HepG2 (cell line): ENCODE data around the gene CDH23. TPM values are rescaled to one million over a fixed set of nuclear protein-coding genes. Genes with fewer than 3 reads are reported as not detected.

ENCODE experiments used
- ATAC-seq: fragments of 200-7000 bp; cut with Tn5 transposase; 3 replicates; pipeline ENCODE4 v1.9.1; 2020; ENCODE audit warnings: mild to moderate bottlenecking, moderate library complexity
- BruUV-seq: library from RNA; stranded (reverse); fragments of 400-500 nt; replicated peaks from 2 replicates; lab custom pipeline; 2021; lab: Mats Ljungman, UMichigan
- CTCF ChIA-PET: fragments of 300-600 bp; formaldehyde crosslinking; extraction: SDS; loops from one replicate; lab custom pipeline; 2021; ENCODE audit warnings: low total read pairs, inconsistent platforms, low intra/inter-chr PET ratio; lab: Yijun Ruan, JAX
- POLR2A ChIA-PET: fragments of 350-600 bp; sonication (Branson Sonifier 250); formaldehyde crosslinking; loops from one replicate; lab custom pipeline; 2020; ENCODE audit warnings: antibody characterized with exemption, inconsistent platforms; lab: Yijun Ruan, JAX
- DNase-seq: peaks from one replicate; pipeline ENCODE4 v3.0.0-alpha.2; 2015; ENCODE audit warnings: low spot score
- FAIRE-seq: peaks from 3 replicates; lab custom pipeline; 2011; peaks lifted over from hg19 to GRCh38; lab: Jason Lieb, UNC
- H2AFZ ChIP-seq: one replicate; pipeline ENCODE4 v1.6.1; 2011; ENCODE audit warnings: low read length, inconsistent platforms
- H3K27ac ChIP-seq: fragments of 300-600 bp; 3 replicates; pipeline ENCODE4 v1.8.0; 2011; ENCODE audit warnings: mixed run types, mild to moderate bottlenecking, mixed read lengths, low read length, inconsistent platforms; ENCODE audit not compliant: insufficient read depth; ENCODE audit errors: extremely low read length
- H3K27me3 ChIP-seq, 2 experiments: fragments of 200-600 bp in 1 of 2; 2 replicates in 1 of 2; 3 replicates in 1 of 2; pipeline versions ENCODE4 v1.6.0 to v1.8.0; 2011; ENCODE audit warnings: low read length in 2 of 2, mild to moderate bottlenecking in 2 of 2, moderate library complexity in 2 of 2, inconsistent platforms in 1 of 2; ENCODE audit not compliant: insufficient read depth in 2 of 2, control insufficient read depth in 1 of 2
- H3K36me3 ChIP-seq, 2 experiments: fragments of 200-600 bp in 1 of 2; replicated peaks in 1 of 2; 2 replicates in 1 of 2; 3 replicates in 1 of 2; pipeline versions ENCODE4 v1.5.1 to v1.8.0; 2011; ENCODE audit warnings: low read length in 2 of 2, inconsistent platforms in 1 of 2; ENCODE audit not compliant: insufficient read depth in 2 of 2, control insufficient read depth in 1 of 2
- H3K4me1 ChIP-seq: 2 replicates; pipeline ENCODE4 v1.5.1; 2012; ENCODE audit warnings: low read length, inconsistent platforms; ENCODE audit not compliant: insufficient read depth
- H3K4me2 ChIP-seq: 2 replicates; pipeline ENCODE4 v1.6.0; 2011; ENCODE audit warnings: low read depth, low read length, inconsistent platforms
- H3K4me3 ChIP-seq, 3 experiments: fragments of 200-600 bp in 1 of 3; sonication (generic), shearing (Covaris generic) in 1 of 3; replicated peaks in 1 of 3; 2 replicates each; pipeline ENCODE4 v1.5.1; 2011 to 2016; ENCODE audit warnings: low read length in 3 of 3, inconsistent platforms in 2 of 3, low read depth in 2 of 3, mild to moderate bottlenecking in 2 of 3, control low read depth in 1 of 3, mixed read lengths in 1 of 3; ENCODE audit not compliant: insufficient read depth in 1 of 3
- H3K79me2 ChIP-seq: one replicate; pipeline ENCODE4 v1.6.1; 2011; ENCODE audit warnings: low read length, inconsistent platforms; ENCODE audit not compliant: insufficient read depth
- H3K9ac ChIP-seq: 2 replicates; pipeline ENCODE4 v1.6.0; 2011; ENCODE audit warnings: mild to moderate bottlenecking, low read depth, low read length, inconsistent platforms; ENCODE audit not compliant: insufficient read depth
- H3K9me3 ChIP-seq: 2 replicates; pipeline ENCODE4 v1.5.1; 2012; ENCODE audit warnings: mild to moderate bottlenecking, low read length
- H4K20me1 ChIP-seq: 2 replicates; pipeline ENCODE4 v1.6.0; 2011; ENCODE audit warnings: inconsistent platforms, mild to moderate bottlenecking, low read length, moderate library complexity; ENCODE audit not compliant: insufficient read depth
- GATAD2A ChIP-seq: IDR thresholded peaks from 2 replicates; pipeline ENCODE4 v1.6.1; 2016
- GMEB2 ChIP-seq: IDR thresholded peaks from 2 replicates; pipeline ENCODE4 v1.6.1; 2016; ENCODE audit warnings: missing biosample characterization, missing genetic modification reagents, low read depth
- GRHL1 ChIP-seq: sonication (generic); formaldehyde crosslinking; conservative IDR thresholded peaks from 2 replicates; pipeline ENCODE4 v1.8.0; 2022; ENCODE audit warnings: missing genetic modification reagents
- HNRNPH1 ChIP-seq: fragments of 200-400 bp; formaldehyde crosslinking; optimal IDR thresholded peaks from 2 replicates; pipeline ENCODE3; 2017; ENCODE audit warnings: mild to moderate bottlenecking, low read depth, low read length
- JDP2 ChIP-seq: sonication (generic); formaldehyde crosslinking; IDR thresholded peaks from 2 replicates; pipeline ENCODE4 v1.8.1; 2022; ENCODE audit warnings: missing genetic modification reagents, borderline replicate concordance
- KDM5B ChIP-seq: sonication (generic); formaldehyde crosslinking; IDR thresholded peaks from 2 replicates; pipeline ENCODE4 v1.4.0; 2020; ENCODE audit warnings: missing genetic modification reagents, mild to moderate bottlenecking, borderline replicate concordance
- RFX1 ChIP-seq: fragments of 450-650 bp; IDR thresholded peaks from 2 replicates; pipeline ENCODE4 v1.6.1; 2017
- ZNF274 ChIP-seq: sonication (generic); formaldehyde crosslinking; IDR thresholded peaks from 2 replicates; pipeline ENCODE4 v1.5.1; 2020; ENCODE audit warnings: mild to moderate bottlenecking, missing genetic modification reagents
- ZNF296 ChIP-seq: sonication (generic); formaldehyde crosslinking; conservative IDR thresholded peaks from 2 replicates; pipeline ENCODE4 v1.5.0; 2020; ENCODE audit warnings: mild to moderate bottlenecking, missing genetic modification reagents
- ZNF362 ChIP-seq: sonication (generic); formaldehyde crosslinking; IDR thresholded peaks from 2 replicates; pipeline ENCODE4 v1.4.0; 2020; ENCODE audit warnings: missing genetic modification reagents, mild to moderate bottlenecking, borderline replicate concordance
- ZNF549 ChIP-seq: sonication (generic); formaldehyde crosslinking; IDR thresholded peaks from 2 replicates; pipeline ENCODE4 v1.5.0; 2020; ENCODE audit warnings: missing genetic modification reagents
- ZNF644 ChIP-seq: IDR thresholded peaks from 2 replicates; pipeline ENCODE4 v1.6.1; 2016; ENCODE audit warnings: low read depth
- ZNF709 ChIP-seq: sonication (generic); formaldehyde crosslinking; IDR thresholded peaks from 2 replicates; pipeline ENCODE4 v1.5.0; 2020; ENCODE audit warnings: mild to moderate bottlenecking, missing genetic modification reagents
- ZNF790 ChIP-seq: sonication (generic); formaldehyde crosslinking; IDR thresholded peaks from 2 replicates; pipeline ENCODE4 v1.8.0; 2022; ENCODE audit warnings: missing genetic modification reagents, mild to moderate bottlenecking, borderline replicate concordance
- ZNF891 ChIP-seq: sonication (generic); formaldehyde crosslinking; IDR thresholded peaks from 2 replicates; pipeline ENCODE4 v1.5.0; 2020; ENCODE audit warnings: mild to moderate bottlenecking, missing genetic modification reagents
- WGBS: methylation state at CpG from one replicate; pipeline ENCODE4 v1.1.6; 2017; ENCODE audit warnings: low lambda C conversion rate; 5-methylcytosine and 5-hydroxymethylcytosine counted together
- in situ Hi-C: cut with HindIII; loops from 2 replicates; pipeline ENCODE4 v1.10.0; 2017; ENCODE audit warnings: low pct_unique_long_range_greater_than_20kb; ENCODE audit not compliant: extremely low pct_ligation_motif_present
- intact Hi-C: fragments of 100-400 bp; cut with micrococcal nuclease; formaldehyde crosslinking; loops from one replicate; pipeline ENCODE4 v1.10.0; 2022; ENCODE audit not compliant: unreplicated experiment
- polyA plus RNA-seq, 8 experiments: library from polyadenylated mRNA; depleted of rRNA in 3 of 8; stranded (reverse) in 7 of 8; unstranded in 1 of 8; fragments of >200 nt; fragmentation: Illumina TruSeq in 4 of 8; extraction: Trizol in 4 of 8; gene quantifications; 2 replicates each; pipeline versions ENCODE4 v1.2.1 to v1.2.3, GENCODE V29; 2011 to 2016; ENCODE audit warnings: low read depth in 4 of 8, missing spikeins in 1 of 8, mixed read lengths in 1 of 8; ENCODE audit not compliant: insufficient read depth in 1 of 8
- total RNA-seq, 5 experiments: library from RNA; depleted of rRNA; stranded (reverse); fragments of >200 nt; fragmentation: Illumina TruSeq; extraction: Trizol; gene quantifications; 2 replicates each; pipeline ENCODE4 v1.2.3, GENCODE V29; 2016; ENCODE audit warnings: low read depth in 1 of 5

The CDH23 gene
- total and polyA plus RNA-seq, 2 of the 13 experiments (the other 11 are each of a cell fraction or from before 2014, with no cell fraction given), result 0.13 TPM; not detected in 1

GRCh38 chr10:71374481-71375233, 22.1 kb upstream of the CDH23 start:
- no peak for DNase-seq
- ChIA-PET CTCF (no interaction called here), POLR2A (interaction anchor here (4.2 kb wide), 1 partner anchor 55 kb away, joined by 38 read pairs; the partner anchor contains the start of gene SLC29A3)
- Histone ChIP-seq H3K36me3 (no peaks in the 10 kb centered on the region), H3K4me1 (peaks cover 35% of the 10 kb centered on the region), H4K20me1 (no peaks in the 10 kb centered on the region), H3K79me2 (no peaks in the 10 kb centered on the region), H3K27ac (no peak overlapping the region), H3K9me3 (no peaks in the 10 kb centered on the region), H3K9ac (no peak overlapping the region), H3K4me2 (no peak overlapping the region), H2AFZ (no peak overlapping the region), H3K27me3 (peaks cover 0 to 6% of the 10 kb centered on the region in 2 experiments; a peak in 2 of 5 replicates), H3K4me3 (no peak overlapping the region)
- TF ChIP-seq ZNF296 (CRISPR knock-in tag), result no peak
- TF ChIP-seq GMEB2 (CRISPR knock-in tag), result no peak
- no peak for TF ChIP-seq ZNF891 (CRISPR knock-in tag)
- TF ChIP-seq ZNF274, result no peak
- TF ChIP-seq HNRNPH1, result no peak
- no peak for TF ChIP-seq ZNF549 (CRISPR knock-in tag)
- TF ChIP-seq RFX1, result no peak
- TF ChIP-seq JDP2 (CRISPR knock-in tag), result no peak
- TF ChIP-seq ZNF362 (CRISPR knock-in tag), result no peak
- no peak for TF ChIP-seq KDM5B (CRISPR knock-in tag)
- no peak for TF ChIP-seq ZNF709 (CRISPR knock-in tag)
- no peak for TF ChIP-seq GRHL1 (CRISPR knock-in tag)
- TF ChIP-seq ZNF790 (CRISPR knock-in tag), result no peak
- no peak for TF ChIP-seq ZNF644
- TF ChIP-seq GATAD2A (CRISPR knock-in tag), result no peak
- ATAC-seq, result no peak
- in situ Hi-C loops, result loop anchor here (5.0 kb wide), 1 partner anchor 57 kb away; the partner anchor contains the start of gene SLC29A3
- intact Hi-C loops, result no loop called here
- no peak for FAIRE-seq
- WGBS, result 56% methylated on average over 10 of the region's 11 CpGs
- BruUV-seq, result no TSS peak
